GM19452 (cell line): Measurements from ENCODE around the gene CLDN5.

Source experiments
- ATAC-seq: cut with Tn5 transposase; IDR thresholded peaks from one replicate; pipeline ENCODE4 v1.9.1; 2021; ENCODE audit not compliant: unreplicated experiment

CLDN5 gene

DNA sequence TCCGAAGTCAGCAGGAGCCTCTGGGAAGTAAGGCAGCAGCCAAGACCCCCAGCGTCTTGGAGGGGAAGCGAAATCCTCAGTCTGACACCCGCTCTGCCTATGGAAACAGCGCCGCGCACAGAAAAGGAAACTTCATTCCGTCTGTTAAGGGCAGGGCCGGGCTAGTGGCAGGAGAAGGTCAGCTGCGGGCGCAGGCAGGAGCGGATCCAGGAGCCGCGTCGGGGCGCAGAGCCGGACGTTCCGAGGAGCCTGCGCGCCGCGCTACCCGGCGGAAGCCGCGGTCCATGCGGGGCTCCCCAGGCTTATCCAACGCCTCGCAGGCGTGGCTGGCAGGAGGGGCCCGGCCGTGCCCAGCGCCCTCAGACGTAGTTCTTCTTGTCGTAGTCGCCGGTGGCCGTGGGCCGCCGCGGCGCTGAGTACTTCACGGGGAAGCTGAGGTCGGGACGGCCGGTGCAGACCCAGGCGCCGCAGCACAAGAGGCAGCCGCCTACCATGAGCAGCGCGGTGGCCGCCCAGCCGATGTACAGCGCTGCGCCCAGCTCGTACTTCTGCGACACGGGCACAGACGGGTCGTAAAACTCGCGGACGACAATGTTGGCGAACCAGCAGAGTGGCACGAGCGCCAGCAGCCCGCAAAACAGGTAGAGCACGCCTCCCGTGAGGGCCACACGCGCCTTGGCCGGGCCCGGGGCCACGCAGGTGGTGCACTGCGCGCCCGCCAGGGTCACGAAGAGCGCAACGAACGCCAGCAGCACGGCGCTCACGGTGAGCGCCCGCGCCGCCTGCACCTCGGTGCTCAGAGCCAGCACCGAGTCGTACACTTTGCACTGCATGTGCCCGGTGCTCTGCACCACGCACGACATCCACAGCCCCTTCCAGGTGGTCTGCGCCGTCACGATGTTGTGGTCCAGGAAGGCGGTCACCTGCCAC is 705 bp downstream of the CLDN5 start:
- no peak for ATAC-seq

DNA sequence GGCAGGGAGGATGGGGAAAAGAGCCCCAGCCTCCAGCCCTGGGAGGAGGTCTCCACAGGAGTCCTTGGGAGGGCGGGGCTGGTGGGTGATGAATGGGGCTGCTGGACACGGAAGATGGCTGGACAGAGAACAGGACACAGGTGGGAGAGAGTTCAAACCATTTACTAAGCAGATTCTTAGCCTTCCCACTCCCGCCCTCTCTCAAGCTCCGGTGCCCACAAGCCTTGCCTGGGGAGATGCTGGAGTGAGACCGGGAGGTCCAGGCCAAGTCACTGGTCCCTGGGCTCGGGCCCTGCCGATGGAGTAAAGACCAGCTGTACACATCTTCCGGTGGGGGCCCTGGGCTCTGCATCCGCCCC is 1.4 kb downstream of the CLDN5 start:
- no peak for ATAC-seq

DNA sequence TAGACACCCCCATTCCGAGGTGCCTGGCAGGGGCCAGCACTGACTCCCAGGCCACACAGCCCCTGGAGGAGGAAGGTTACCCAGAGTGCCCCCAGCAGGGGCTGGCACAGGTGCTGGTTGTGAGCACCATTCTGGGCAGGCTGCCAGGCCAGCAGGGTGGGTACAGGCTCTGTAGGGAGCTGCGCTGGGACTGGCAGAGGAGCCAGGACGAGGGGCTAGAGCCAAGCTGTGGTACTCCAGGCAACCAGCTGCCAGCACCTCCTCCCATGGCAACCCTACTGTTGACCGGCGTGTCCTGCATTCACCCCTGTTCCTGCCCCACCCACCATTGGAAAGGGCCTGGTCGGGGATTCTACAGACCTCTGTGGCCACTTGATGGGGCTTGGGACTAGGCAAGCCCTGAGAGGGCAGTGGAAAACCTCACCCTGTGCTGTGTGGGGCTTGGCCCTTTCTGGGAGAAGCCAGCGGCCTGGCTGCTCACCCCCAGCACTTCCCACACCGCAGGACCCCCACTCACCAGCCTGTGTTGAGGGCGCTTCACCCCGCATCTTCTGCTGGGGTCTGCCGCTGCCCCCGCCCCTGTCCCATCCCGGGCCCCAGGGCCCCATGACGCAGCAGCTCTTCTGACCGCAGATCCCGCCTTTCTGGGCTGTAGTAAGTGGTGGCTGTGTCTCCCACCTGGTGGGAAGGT is 1.9 kb downstream of the CLDN5 start:
- no peak for ATAC-seq

DNA sequence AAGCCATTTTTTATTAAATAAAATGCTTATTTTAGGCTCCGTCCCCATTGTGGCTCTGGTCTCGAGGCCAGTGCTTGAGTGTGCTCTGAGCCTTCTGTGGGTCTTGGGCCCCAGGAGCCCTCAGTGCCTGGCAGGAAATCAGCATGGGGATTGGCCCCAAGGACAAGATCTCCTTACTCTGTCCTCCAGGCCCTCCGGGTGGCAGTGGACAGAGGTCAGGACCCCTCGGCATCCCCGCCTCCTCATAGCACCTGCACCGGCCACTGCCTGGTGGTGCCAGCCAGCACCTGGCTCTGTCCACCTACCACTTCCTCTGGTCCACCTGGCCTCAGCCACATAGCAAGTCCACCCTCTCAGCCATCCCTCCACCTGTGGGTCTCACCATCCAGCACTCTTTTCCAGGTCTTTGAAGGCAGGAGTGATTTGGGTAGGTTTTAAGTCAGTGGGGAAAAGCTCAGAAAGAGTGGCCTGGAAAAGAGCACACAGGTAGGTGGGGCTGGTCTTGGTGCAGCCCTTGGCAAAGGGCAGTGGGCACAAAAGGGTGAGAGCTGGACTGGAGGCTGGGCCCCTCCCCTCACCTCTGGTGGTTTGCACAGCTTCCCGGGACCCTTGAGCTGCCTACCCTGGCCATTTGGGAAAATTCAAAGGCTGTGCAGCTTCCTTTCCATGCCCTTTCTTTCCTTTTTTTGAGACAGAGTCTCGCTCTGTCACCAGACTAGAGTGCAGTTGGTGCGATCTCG is 3.5 kb downstream of the CLDN5 start:
- no peak for ATAC-seq

DNA sequence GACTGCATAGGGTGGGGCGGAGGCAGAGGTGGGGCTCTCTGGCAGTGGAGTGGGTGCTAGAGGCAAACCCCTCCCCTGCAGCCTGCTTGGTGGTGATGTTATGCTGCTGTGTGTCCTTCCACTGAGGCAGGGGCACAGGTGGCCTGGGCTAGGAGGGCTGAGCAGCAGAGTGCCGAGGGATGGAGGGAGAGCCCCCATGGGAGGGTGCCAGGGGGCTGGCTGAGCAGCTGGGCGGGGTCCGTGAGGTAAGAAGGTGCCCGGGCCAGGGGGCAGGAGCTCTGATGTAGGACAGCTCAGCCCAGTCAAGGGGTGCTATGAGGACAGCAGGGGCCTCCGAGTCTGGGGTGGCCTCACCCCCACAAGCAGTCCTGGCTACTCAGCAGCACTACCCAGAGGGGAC is 4.2 kb downstream of the CLDN5 start:
- ATAC-seq = no peak

DNA sequence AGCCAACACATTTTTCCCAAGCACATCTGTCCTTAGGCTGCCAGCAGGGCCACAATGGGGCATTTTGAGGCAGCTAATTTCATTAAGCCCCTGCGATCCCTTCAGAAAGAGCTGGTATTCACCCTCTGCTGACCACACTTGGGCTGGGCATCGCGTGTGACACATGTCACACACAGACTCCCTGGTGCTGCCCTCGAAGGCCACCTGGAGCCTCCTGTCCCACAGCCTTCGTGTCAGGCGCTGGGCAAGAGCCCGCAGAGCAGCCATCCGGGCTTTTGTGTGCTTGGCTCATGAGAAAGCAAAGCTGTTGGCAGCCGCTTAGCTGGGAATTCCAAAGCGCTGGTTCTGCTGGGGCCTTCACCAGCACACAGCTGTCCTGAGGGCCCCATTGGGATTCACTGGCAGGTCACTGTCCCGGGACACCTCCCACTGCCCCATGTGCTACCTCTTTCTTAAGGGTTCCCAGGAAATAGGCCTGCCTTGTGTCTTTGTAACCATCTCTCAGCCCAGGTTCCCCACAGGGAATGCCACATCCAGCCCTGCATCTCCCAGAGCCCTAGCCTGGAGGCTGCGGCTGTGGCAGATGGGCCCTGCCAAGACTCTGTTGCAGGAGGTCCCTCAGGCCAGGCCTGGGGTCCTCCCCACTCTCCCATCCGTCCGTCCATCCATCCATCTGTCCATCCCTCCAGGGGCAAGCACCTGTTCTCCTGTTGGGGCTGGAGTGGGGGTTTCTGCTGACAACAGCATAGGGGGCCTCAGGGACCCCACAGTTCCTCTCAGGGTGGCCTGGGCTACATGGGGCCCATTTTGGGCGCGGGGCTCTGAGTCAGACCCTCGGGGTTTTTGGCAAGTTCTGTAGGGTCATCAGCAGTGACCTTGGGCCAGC is 4.9 kb downstream of the CLDN5 start:
- no peak for ATAC-seq

DNA sequence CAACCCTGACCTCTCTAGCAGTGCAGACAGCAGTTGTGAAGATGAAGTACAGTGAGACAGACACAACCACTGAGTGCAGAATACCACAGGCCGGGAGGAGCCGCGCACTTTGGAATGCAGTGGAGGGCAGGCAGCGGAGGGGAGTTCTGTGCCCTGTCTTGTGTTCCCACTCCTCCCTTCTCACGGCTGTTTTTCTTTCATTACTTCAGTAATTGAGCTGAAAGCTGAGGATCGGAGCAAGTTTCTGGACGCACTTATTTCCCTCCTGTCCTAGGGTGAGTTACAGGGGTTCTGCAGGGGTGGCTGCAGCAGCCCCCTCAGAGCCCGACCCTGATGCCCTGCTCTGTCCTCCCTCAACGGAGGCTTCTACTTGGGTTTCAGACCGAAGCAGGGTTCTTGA is 5.6 kb downstream of the CLDN5 start:
- no peak for ATAC-seq

DNA sequence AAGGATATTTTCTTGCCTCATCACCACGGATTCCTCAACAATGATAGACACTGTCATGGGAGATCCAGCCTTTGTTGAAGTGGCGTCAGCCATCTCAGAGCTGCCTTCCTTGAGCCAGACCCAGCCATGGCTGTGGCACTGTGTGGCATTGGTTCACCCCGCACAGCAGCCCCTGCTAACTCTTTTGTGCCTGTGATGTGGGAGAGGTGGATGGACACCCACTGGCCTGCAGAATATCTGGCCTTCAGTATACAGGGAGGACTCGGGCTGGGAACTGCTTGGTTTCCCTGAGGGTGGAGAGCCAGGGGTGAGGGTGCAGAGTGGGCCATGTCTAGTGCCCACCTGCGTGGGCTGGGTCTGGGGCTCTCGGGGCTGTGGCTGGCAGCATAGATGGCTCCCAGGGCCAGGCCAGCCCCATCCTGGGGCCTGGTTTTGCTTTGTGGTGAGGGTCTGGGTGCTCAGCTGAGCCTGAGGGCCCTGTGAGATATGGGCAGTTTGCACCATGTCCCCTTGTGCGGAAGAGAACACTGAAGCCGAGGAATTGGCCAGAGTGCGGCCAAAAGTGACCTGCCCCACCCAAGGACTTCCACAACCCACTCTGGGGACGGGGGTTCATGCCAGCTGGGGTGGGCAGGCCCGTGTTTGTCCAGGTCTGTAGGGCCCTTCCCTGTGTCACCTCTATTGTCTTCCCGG is 6.1 kb downstream of the CLDN5 start:
- ATAC-seq = no peak

DNA sequence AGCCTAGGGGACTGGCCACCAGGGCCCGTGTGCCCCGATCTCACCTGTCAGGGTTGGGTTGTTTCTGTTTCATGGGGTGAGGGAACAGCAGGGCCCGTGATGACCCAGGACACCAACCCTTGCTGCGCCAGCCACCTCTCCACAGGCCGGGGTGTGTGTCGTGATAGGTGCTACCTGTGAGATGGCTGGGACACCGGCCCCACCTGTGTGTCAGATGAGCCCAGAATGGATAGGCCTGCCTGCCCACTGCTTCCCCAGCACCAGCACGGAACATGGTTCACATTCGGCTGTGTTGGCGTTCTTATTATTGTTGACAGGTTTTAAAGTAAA is 7.1 kb downstream of the CLDN5 start:
- no peak for ATAC-seq

DNA sequence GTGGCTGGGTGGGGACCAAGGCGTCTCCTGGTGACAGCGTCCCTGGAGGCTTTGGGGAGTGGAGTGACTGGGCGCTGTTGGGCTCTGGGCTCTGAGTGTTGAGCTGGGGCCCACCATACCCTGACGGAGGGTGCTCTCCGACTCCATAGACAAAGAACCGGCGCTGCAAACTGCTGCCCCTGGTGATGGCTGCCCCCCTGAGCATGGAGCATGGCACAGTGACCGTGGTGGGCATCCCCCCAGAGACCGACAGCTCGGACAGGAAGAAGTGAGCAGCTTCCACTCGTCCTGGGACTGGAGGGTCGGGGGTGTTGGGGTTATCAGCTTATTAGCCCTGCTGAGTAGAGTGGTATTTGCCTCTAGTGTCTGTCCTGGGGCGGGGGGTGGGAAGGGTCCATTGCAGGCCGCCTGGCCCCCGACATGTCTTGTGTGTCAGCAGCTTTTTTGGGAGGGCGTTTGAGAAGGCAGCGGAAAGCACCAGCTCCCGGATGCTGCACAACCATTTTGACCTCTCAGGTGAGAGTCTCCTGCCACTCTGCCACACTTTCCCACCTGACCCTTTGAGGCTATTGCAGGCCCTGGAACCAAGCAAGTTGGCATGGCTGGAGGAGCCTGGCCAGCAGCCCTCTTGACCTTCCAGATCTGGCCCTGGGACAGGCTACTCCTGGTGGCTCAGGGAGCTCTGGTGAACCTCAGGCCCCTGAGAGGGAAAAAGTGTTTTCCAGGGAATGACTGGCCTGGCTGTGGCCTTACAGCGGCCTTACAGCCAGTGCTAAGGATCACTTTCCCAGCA is 7.6 kb downstream of the CLDN5 start:
- no peak for ATAC-seq

DNA sequence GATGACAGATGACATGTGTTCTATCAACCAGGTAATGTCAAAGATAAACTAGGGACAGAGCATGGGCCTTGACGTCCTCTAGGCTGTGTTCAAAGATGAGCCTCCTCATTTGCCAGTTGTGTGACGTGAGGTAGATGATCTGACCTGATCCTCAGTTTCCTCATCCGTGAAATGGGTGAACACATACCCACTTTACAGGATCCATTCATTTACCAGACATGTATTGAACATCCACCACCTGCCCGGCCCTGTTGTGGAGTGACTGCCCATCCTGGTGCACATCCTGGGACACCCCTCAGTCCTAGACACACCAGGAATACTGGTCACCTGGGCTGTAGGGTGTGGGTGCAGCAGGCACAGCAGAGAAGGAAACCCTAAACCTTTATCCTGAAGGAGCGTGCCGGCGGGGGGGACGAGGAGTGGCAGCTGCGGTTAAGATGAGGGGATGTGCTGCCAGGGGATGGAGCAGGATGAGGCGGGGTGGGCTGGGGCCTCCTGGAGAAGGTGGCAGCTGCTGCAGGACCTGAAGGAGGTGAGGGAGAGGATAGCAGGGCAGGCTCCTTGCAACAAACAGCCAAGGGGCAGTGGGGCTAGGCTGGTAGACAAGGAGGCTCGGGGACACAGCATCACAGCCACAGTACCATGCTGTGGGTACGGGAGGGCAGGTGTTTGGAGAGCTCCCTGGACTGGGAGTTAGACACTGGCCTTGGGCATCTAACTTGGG is 8.4 kb downstream of the CLDN5 start:
- ATAC-seq = no peak

DNA sequence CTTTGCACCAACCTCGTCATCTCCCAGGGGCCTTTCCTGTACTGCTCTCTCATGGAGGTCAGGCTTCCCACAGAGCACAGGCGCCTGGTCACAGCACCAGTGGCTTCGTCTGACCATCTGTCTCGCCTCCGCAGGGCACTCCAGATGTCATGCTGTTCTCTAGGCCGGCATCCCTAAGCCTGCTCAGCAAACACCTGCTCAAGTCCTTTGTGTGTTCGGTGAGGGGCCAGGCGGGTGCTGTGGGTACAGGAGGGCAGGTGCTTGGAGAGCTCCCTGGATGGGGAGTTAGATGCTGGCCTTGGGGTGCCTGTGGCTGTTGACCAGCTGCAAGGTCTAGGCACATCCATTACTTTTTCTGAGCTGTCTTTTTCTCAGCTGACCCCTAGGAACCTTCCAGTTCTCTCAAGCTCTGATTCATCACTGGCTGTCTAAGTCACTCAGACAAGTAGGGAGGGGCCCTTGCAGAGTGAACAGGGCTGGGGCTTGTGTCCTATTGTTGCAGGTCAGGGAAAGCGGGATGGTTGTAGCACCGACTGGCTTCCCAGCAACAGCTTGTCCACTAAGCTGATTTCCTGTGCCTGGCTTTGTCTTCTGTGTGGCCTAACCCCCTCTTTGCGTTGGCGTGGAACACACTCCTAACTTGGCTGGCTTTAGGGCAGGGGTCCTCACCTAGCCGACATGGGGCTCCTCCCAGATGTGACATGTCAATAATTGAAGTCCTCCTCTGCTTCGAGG is 9.2 kb downstream of the CLDN5 start:
- ATAC-seq = no peak

DNA sequence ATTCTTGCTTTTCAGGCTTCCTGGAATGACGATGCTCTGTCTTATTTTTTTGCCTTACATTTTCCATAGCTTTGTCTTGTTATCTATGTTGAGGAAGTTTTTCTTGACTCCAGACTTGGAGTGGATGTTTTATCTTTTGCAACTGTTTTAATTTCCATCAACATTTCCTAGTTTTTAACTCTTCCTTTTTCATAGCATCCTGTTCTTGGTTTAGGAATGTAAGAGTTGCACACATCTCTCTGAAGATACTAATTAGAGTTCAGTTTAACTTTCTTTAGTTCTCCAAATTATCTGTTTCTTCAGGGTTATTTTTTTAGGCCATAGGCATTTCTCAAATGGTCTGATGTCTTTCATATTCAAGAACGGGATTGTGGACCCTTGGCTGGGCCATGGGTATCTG is 10.4 kb downstream of the CLDN5 start:
- ATAC-seq = no peak

DNA sequence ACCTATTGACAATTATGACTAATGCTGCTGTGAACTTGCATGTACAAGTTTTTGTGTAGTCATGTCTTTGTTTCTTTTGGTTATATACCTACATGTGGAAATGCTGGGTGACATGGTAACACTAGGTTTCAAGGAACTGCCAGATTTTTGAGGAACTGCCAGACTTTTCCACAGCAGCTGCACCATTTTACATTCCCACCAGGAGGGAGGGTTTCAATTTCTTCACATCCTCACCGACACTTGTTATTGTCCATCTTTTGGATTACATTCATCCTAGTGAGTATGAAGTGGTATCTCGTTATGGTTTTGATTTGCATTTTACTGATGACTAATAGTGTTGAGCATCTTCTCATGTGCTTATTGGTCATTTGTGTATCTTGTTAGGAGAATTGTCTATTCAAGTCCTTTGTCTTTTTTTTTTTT is 13.3 kb downstream of the CLDN5 start:
- ATAC-seq = no peak

DNA sequence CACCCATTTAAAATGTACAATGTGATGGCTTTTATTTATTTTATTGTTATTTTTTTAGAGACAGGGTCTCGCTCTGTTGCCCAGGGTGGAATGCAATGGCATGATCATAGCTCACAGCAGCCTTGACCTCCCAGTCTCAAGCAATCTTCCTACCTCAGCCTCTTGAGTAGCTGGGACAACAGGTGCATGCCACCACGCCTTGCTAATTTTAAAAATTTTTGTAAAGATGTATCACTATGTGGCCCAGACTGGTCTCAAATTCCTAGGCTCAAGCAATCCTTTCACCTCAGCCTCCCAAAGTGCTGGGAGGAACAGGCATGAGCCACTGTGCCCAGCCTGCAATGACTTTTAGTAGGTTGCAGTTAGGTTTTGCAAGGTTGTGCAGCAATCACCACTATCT is 14.3 kb downstream of the CLDN5 start:
- ATAC-seq = no peak

DNA sequence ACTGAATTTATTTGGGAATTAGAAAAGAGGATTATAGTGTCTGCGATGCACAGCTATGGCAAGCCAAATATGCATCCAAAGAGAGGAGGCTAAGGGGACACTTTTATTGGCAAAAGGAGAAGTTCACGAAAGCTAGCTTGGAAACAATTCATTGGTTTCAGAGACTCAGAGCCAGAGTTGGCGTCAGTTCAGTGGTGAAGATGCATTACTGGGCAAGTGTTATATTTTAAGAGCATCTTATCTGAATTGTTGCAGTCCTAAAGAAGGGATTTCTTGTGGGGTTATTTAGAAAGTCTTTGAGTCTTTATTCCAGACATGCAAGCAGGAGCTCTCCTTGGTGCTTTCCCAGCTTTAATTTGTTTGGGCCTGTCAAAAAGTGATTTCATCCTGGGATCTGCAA is 15.0 kb downstream of the CLDN5 start:
- ATAC-seq = no peak

DNA sequence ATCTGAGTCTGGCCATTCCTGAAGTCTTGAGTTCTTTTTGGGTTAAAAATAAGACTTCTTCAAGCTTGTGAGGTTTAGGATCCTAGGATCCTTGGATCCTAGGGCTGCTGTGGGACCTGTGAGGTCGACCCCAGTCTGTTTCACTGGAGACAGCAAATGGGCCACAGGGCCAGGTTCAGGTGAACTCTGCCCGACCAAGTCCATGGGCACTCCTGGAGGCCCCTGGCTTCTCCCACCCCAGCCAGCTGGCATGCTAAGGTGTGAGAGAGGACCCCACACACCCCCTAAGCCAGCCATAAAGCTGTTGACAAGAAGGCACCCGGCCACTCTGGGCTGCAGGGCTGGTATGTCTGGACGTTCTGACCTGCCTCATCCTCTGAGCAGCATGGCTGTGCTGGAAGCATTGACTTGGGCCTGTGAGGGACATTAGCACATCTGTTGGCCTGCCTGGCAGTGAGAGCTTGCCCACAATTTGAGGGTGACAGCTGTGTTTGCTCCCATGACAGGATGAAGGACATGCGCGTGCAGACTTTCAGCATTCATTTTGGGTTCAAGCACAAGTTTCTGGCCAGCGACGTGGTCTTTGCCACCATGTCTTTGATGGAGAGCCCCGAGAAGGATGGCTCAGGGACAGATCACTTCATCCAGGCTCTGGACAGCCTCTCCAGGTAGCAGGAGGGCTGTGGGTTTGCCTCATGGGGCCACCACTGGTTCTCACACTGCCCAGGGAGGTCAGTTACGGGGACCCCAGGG is 16.0 kb downstream of the CLDN5 start:
- ATAC-seq = no peak

DNA sequence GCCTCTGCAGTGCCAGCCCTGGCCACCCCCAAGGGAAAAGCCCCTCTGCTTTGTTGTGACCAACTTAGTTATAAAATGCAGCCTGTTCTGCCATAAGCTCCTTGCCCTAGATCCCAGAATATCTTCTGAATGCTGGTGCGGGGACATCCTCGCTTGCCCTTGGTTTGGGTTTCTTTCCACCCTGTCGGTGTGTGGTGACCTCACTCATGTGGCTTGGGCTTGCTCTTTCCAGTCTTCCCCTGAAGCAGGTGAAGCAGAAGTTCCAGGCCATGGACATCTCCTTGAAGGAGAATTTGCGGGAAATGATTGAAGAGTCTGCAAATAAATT is 16.7 kb downstream of the CLDN5 start:
- no peak for ATAC-seq
